ENCODE measurements around the gene TARS1.

Gene TARS1

DNA sequence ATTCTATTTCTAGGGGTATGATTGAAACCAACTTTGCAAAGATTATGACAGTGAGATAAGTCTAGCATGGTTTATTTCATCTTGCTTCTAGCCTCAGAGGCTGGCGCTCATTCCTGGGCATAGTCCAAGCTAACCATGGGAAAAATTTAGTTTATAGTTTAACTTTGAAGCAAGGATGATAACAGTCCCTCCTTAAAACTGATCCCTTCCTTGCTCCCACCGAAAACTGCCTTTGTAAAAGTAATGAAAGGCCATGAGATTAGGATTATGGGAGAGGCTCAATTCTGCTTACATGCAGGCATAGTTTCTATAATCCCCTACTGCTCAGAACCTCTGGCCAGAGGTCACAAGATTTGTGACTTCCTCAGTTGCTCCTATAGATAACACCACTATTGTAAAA, 75.7 kb downstream of the TARS1 start:
- no peak overlapping the region for H3K4me3 ChIP-seq (ENCODE audit: low read depth, low read length)
- no peaks in the 10 kb centered on the region for H3K4me1 ChIP-seq (ENCODE audit: control insufficient read depth, insufficient read depth, low read length)
- TF ChIP-seq, protein P1, sequence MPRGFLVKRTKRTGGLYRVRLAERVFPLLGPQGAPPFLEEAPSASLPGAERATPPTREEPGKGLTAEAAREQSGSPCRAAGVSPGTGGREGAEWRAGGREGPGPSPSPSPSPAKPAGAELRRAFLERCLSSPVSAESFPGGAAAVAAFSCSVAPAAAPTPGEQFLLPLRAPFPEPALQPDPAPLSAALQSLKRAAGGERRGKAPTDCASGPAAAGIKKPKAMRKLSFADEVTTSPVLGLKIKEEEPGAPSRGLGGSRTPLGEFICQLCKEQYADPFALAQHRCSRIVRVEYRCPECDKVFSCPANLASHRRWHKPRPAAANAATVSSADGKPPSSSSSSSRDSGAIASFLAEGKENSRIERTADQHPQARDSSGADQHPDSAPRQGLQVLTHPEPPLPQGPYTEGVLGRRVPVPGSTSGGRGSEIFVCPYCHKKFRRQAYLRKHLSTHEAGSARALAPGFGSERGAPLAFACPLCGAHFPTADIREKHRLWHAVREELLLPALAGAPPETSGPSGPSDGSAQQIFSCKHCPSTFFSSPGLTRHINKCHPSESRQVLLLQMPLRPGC (tag by site-specific recombination; IDR thresholded peaks at IDR 0.05), result no peak
- TF ChIP-seq ZNF184 (tag by site-specific recombination; IDR thresholded peaks at IDR 0.05) (no peak), ZNF626 (tag by site-specific recombination; IDR thresholded peaks at IDR 0.05) (no peak), IKZF3 (tag by site-specific recombination; IDR thresholded peaks at IDR 0.05) (no peak), ZNF521 (tag by site-specific recombination; IDR thresholded peaks at IDR 0.05) (no peak), ZIC2 (tag by site-specific recombination; IDR thresholded peaks at IDR 0.05) (no peak), ZNF560 (tag by site-specific recombination; IDR thresholded peaks at IDR 0.05; ENCODE audit: borderline replicate concordance) (no peak), ZSCAN23 (tag by site-specific recombination; IDR thresholded peaks at IDR 0.05) (no peak), TRIM28 (IDR thresholded peaks at IDR 0.05; ENCODE audit: borderline replicate concordance, low read length) (no peak), ZNF777 (tag by site-specific recombination; IDR thresholded peaks at IDR 0.05; ENCODE audit: borderline replicate concordance) (no peak), ZNF37A (tag by site-specific recombination; IDR thresholded peaks at IDR 0.05) (no peak), HOXD13 (CRISPR knock-in tag; IDR thresholded peaks at IDR 0.05; ENCODE audit: borderline replicate concordance) (no peak), ZNF610 (tag by site-specific recombination; IDR thresholded peaks at IDR 0.05; ENCODE audit: borderline replicate concordance) (no peak), REPIN1 (tag by site-specific recombination; IDR thresholded peaks at IDR 0.05; ENCODE audit: low read depth) (no peak)
- TF ChIP-seq, protein P2, sequence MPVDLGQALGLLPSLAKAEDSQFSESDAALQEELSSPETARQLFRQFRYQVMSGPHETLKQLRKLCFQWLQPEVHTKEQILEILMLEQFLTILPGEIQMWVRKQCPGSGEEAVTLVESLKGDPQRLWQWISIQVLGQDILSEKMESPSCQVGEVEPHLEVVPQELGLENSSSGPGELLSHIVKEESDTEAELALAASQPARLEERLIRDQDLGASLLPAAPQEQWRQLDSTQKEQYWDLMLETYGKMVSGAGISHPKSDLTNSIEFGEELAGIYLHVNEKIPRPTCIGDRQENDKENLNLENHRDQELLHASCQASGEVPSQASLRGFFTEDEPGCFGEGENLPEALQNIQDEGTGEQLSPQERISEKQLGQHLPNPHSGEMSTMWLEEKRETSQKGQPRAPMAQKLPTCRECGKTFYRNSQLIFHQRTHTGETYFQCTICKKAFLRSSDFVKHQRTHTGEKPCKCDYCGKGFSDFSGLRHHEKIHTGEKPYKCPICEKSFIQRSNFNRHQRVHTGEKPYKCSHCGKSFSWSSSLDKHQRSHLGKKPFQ (tag by site-specific recombination; IDR thresholded peaks at IDR 0.05), result no peak
- ChIA-PET POLR2A (no interaction called here), CTCF (no interaction called here)
- no peaks in the 10 kb centered on the region for H3K36me3 ChIP-seq (ENCODE audit: control insufficient read depth in 2 of 2, insufficient read depth in 1 of 2, low read length in 2 of 2)
- no peaks in the 10 kb centered on the region for H3K9me3 ChIP-seq (ENCODE audit: control insufficient read depth, insufficient read depth, low read depth, low read length)
- H3K27ac ChIP-seq (ENCODE audit: extremely low read depth, low read depth, low read length), result no peak overlapping the region
